IMR-90 (cell line): ENCODE data around the gene NHLRC2. TPM values are rescaled to one million over a fixed set of nuclear protein-coding genes. Genes with fewer than 3 reads are reported as not detected.

ENCODE experiments used
- ATAC-seq: fragments of 200-7000 bp; cut with Tn5 transposase; 2 replicates; pipeline ENCODE4 v1.9.1; 2020; ENCODE audit warnings: low read depth, mild to moderate bottlenecking, moderate library complexity
- BruUV-seq: library from RNA; stranded (reverse); fragments of 400-500 nt; replicated peaks from 2 replicates; lab custom pipeline; 2021; lab: Mats Ljungman, UMichigan
- CTCF ChIA-PET: fragments of 300-600 bp; formaldehyde crosslinking; extraction: SDS; loops from one replicate; lab custom pipeline; 2021; ENCODE audit warnings: antibody characterized with exemption; lab: Yijun Ruan, JAX
- POLR2A ChIA-PET: fragments of 300-600 bp; sonication (Branson Sonifier 250); formaldehyde crosslinking; loops from one replicate; lab custom pipeline; 2022; ENCODE audit warnings: antibody characterized with exemption; ENCODE audit not compliant: unreplicated experiment; lab: Charles Lee
- DNase-seq: peaks from one replicate; pipeline ENCODE4 v3.0.0; 2013
- H2AFZ ChIP-seq: replicated peaks from 2 replicates; pipeline ENCODE3; 2013; ENCODE audit warnings: low read length, mild to moderate bottlenecking; ENCODE audit not compliant: poor library complexity
- H2AK5ac ChIP-seq: 2 replicates; pipeline ENCODE4 v1.6.1; 2013; ENCODE audit warnings: low read depth, low read length, inconsistent platforms
- H2AK9ac ChIP-seq: replicated peaks from 2 replicates; pipeline ENCODE3; 2013; ENCODE audit warnings: mild to moderate bottlenecking, low read depth, low read length, moderate library complexity; ENCODE audit not compliant: poor library complexity
- H2BK120ac ChIP-seq: 2 replicates; pipeline ENCODE4 v1.6.1; 2013; ENCODE audit warnings: low read depth, low read length, inconsistent platforms
- H2BK15ac ChIP-seq: 3 replicates; pipeline ENCODE4 v1.6.1; 2013; ENCODE audit warnings: low read depth, low read length, inconsistent platforms
- H2BK20ac ChIP-seq: 2 replicates; pipeline ENCODE4 v1.6.1; 2013; ENCODE audit warnings: low read depth, mild to moderate bottlenecking, inconsistent platforms, low read length, moderate library complexity
- H2BK5ac ChIP-seq: 2 replicates; pipeline ENCODE4 v1.6.1; 2013; ENCODE audit warnings: mild to moderate bottlenecking, low read depth, low read length, inconsistent platforms; ENCODE audit not compliant: poor library complexity, severe bottlenecking
- H3K14ac ChIP-seq: replicated peaks from 2 replicates; pipeline ENCODE4 v1.6.1; 2013; ENCODE audit warnings: low read depth, low read length, inconsistent platforms
- H3K18ac ChIP-seq: 2 replicates; pipeline ENCODE4 v1.6.1; 2013; ENCODE audit warnings: low read depth, low read length, control low read depth
- H3K23ac ChIP-seq: 2 replicates; pipeline ENCODE4 v1.6.1; 2013; ENCODE audit warnings: low read depth, low read length, inconsistent platforms
- H3K27ac ChIP-seq: 2 replicates; pipeline ENCODE4 v1.5.1; 2013; ENCODE audit warnings: mild to moderate bottlenecking, control low read depth, low read length; ENCODE audit not compliant: insufficient read depth
- H3K27me3 ChIP-seq: 2 replicates; pipeline ENCODE4 v1.6.1; 2013; ENCODE audit warnings: low read length; ENCODE audit not compliant: control insufficient read depth, insufficient read depth
- H3K36me3 ChIP-seq: 2 replicates; pipeline ENCODE4 v1.6.1; 2013; ENCODE audit warnings: low read length, mixed read lengths; ENCODE audit not compliant: control insufficient read depth, insufficient read depth
- H3K4ac ChIP-seq: 2 replicates; pipeline ENCODE4 v1.6.1; 2013; ENCODE audit warnings: low read depth, low read length, inconsistent platforms
- H3K4me1 ChIP-seq: 2 replicates; pipeline ENCODE4 v1.6.1; 2013; ENCODE audit warnings: low read length, mixed read lengths; ENCODE audit not compliant: control insufficient read depth, insufficient read depth
- H3K4me2 ChIP-seq: 2 replicates; pipeline ENCODE4 v1.6.1; 2013; ENCODE audit warnings: low read depth, mild to moderate bottlenecking, control low read depth, low read length, moderate library complexity
- H3K4me3 ChIP-seq: 2 replicates; pipeline ENCODE4 v1.5.1; 2013; ENCODE audit warnings: low read depth, mild to moderate bottlenecking, control low read depth, low read length, moderate library complexity; ENCODE audit not compliant: insufficient read depth
- H3K56ac ChIP-seq: 2 replicates; pipeline ENCODE4 v1.6.1; 2013; ENCODE audit warnings: low read length, inconsistent platforms; ENCODE audit not compliant: insufficient read depth; ENCODE audit errors: extremely low read depth
- H3K79me1 ChIP-seq, 2 experiments: 2 replicates each; pipeline ENCODE4 v1.6.1; 2013; ENCODE audit warnings: low read length in 2 of 2, inconsistent platforms in 1 of 2, low read depth in 1 of 2
- H3K9ac ChIP-seq: 2 replicates; pipeline ENCODE4 v1.6.1; 2013; ENCODE audit warnings: low read depth, low read length, control low read depth
- H3K9me1 ChIP-seq: 2 replicates; pipeline ENCODE4 v1.6.1; 2013; ENCODE audit warnings: low read length, inconsistent platforms; ENCODE audit not compliant: insufficient read depth
- H3K9me3 ChIP-seq: 2 replicates; pipeline ENCODE4 v1.6.1; 2013; ENCODE audit warnings: low read length; ENCODE audit not compliant: control insufficient read depth, insufficient read depth
- H4K20me1 ChIP-seq: 2 replicates; pipeline ENCODE4 v1.6.1; 2013; ENCODE audit warnings: low read length, inconsistent platforms; ENCODE audit not compliant: insufficient read depth
- H4K5ac ChIP-seq: 2 replicates; pipeline ENCODE4 v1.6.1; 2013; ENCODE audit warnings: mild to moderate bottlenecking, low read depth, low read length, control low read depth
- H4K8ac ChIP-seq, 2 experiments: 2 replicates each; pipeline ENCODE4 v1.6.1; 2013; ENCODE audit warnings: low read depth in 2 of 2, low read length in 2 of 2, control low read depth in 1 of 2, inconsistent platforms in 1 of 2
- H4K91ac ChIP-seq: 2 replicates; pipeline ENCODE4 v1.6.1; 2013; ENCODE audit warnings: low read depth, low read length, inconsistent platforms; ENCODE audit not compliant: insufficient read depth
- CEBPB ChIP-seq: IDR thresholded peaks from 2 replicates; pipeline ENCODE4 v1.6.1; 2012; ENCODE audit warnings: low read depth, low read length, improper control_type of control experiment
- CHD1 ChIP-seq: IDR thresholded peaks from 2 replicates; pipeline ENCODE4 v1.6.1; 2012; ENCODE audit warnings: low read depth, low read length, improper control_type of control experiment
- CTCF ChIP-seq: conservative IDR thresholded peaks from 2 replicates; pipeline ENCODE4 v1.5.1; 2012; ENCODE audit warnings: mild to moderate bottlenecking, low read depth, low read length, improper control_type of control experiment
- MAFK ChIP-seq: IDR thresholded peaks from 2 replicates; pipeline ENCODE4 v1.6.1; 2012; ENCODE audit warnings: low read depth, low read length, improper control_type of control experiment
- MAZ ChIP-seq: IDR thresholded peaks from 2 replicates; pipeline ENCODE4 v1.6.1; 2012; ENCODE audit warnings: low read depth, mild to moderate bottlenecking, low read length, improper control_type of control experiment, moderate library complexity, borderline replicate concordance
- MXI1 ChIP-seq: IDR thresholded peaks from 2 replicates; pipeline ENCODE4 v1.6.1; 2012; ENCODE audit warnings: low read depth, mild to moderate bottlenecking, low read length, moderate library complexity, borderline replicate concordance
- NFE2L2 ChIP-seq: fragments of 150-350 bp; IDR thresholded peaks from 2 replicates; pipeline ENCODE4 v1.6.1; 2016; ENCODE audit warnings: low read depth, mild to moderate bottlenecking, low read length
- POLR2A ChIP-seq: IDR thresholded peaks from 2 replicates; pipeline ENCODE4 v1.6.1; 2012; ENCODE audit warnings: mild to moderate bottlenecking, low read depth, low read length
- RAD21 ChIP-seq: IDR thresholded peaks from 2 replicates; pipeline ENCODE4 v1.6.1; 2012; ENCODE audit warnings: low read length, improper control_type of control experiment
- RCOR1 ChIP-seq: IDR thresholded peaks from 2 replicates; pipeline ENCODE4 v1.6.1; 2012; ENCODE audit warnings: mild to moderate bottlenecking, low read length, improper control_type of control experiment; ENCODE audit not compliant: insufficient replicate concordance
- RFX5 ChIP-seq: IDR thresholded peaks from 2 replicates; pipeline ENCODE4 v1.8.0; 2012; ENCODE audit warnings: low read depth, mild to moderate bottlenecking, low read length, moderate library complexity
- SMC3 ChIP-seq: fragments of 150-350 bp; IDR thresholded peaks from 2 replicates; pipeline ENCODE4 v1.6.1; 2016; ENCODE audit warnings: low read depth, mild to moderate bottlenecking, antibody characterized with exemption, low read length, moderate library complexity
- WGBS, 2 experiments: methylation state at CpG; one replicate each; pipeline versions ENCODE4 v1.1.5 to v1.1.7; 2013; ENCODE audit warnings: missing lambda C conversion rate in 2 of 2; ENCODE audit not compliant: insufficient read length in 1 of 2; ENCODE audit errors: extremely low coverage in 2 of 2; 5-methylcytosine and 5-hydroxymethylcytosine counted together
- dilution Hi-C: fragments of 300-500 bp; cut with HindIII; formaldehyde crosslinking; loops from one replicate; pipeline ENCODE4 v1.14.3; 2018; ENCODE audit warnings: low sequenced_read_pairs; ENCODE audit not compliant: unreplicated experiment
- in situ Hi-C: fragments of 300-500 bp; cut with MboI; formaldehyde crosslinking; loops from 3 replicates; pipeline ENCODE4 v1.14.3; 2019; ENCODE audit warnings: low sequenced_read_pairs, inconsistent platforms, mixed read lengths
- intact Hi-C: fragments of 100-400 bp; cut with micrococcal nuclease; formaldehyde crosslinking; loops from 2 replicates; pipeline ENCODE4 v1.10.0; 2022
- polyA plus RNA-seq, 3 experiments: library from polyadenylated mRNA; depleted of rRNA; stranded (reverse); fragments of >200 nt; gene quantifications; 2 replicates each; pipeline ENCODE4 v1.2.3, GENCODE V29; 2012; ENCODE audit warnings: low replicate concordance in 1 of 3
- total RNA-seq: library from RNA; depleted of rRNA; stranded (reverse); fragments of >200 nt; gene quantifications from 2 replicates; pipeline ENCODE4 v1.2.3, GENCODE V29; 2012
- TF ChIP-seq, protein P1 (sequence below): fragments of 150-350 bp; IDR thresholded peaks from 2 replicates; pipeline ENCODE4 v1.6.1; 2016; ENCODE audit warnings: low read depth, mild to moderate bottlenecking, low read length, moderate library complexity, borderline replicate concordance
- TF ChIP-seq, protein P2 (sequence below): fragments of 150-350 bp; IDR thresholded peaks from 2 replicates; pipeline ENCODE4 v1.6.1; 2017; ENCODE audit warnings: mild to moderate bottlenecking, antibody characterized with exemption, low read length, low read depth

NHLRC2 gene
- total and polyA plus RNA-seq, 2 of the 4 experiments (the other 2 are of a cell fraction) = 3.0 to 11.8 TPM

GRCh38 chr10:113932854-113933253 lies 78.4 kb downstream of the NHLRC2 start:
- Histone ChIP-seq H3K56ac (no peak overlapping the region), H3K23ac (no peak overlapping the region), H3K79me1 (no peaks in the 10 kb centered on the region), H2AFZ (no peak overlapping the region), H3K4me1 (no peaks in the 10 kb centered on the region), H3K27ac (no peak overlapping the region), H3K18ac (no peak overlapping the region), H4K91ac (no peak overlapping the region), H2BK120ac (no peak overlapping the region), H3K27me3 (peaks cover 2% of the 10 kb centered on the region; the same call in 1 of the 2 replicates), H2BK5ac (no peak overlapping the region), H3K9me1 (no peaks in the 10 kb centered on the region), H3K4ac (no peak overlapping the region), H3K14ac (no peak overlapping the region), H2AK9ac (peak overlapping the region; percentile 42), H2BK20ac (no peak overlapping the region), H3K9me3 (no peaks in the 10 kb centered on the region), H3K4me2 (no peak overlapping the region), H3K4me3 (no peak overlapping the region), H3K36me3 (no peaks in the 10 kb centered on the region), H2BK15ac (no peak overlapping the region), H4K8ac (no peak overlapping the region), H3K9ac (no peak overlapping the region), H4K20me1 (no peaks in the 10 kb centered on the region), H2AK5ac (no peak overlapping the region), H4K5ac (no peak overlapping the region)
- dilution Hi-C loops = no loop called here
- ChIA-PET CTCF (no interaction called here), POLR2A (interaction anchor here (0.6 kb wide), 1 partner anchor 1751 kb away, joined by 4 read pairs; no protein-coding TSS in a partner anchor)
- in situ Hi-C loops = no loop called here
- DNase-seq (no peak), ATAC-seq (no peak)
- WGBS, 2 experiments = no CpG with 5 or more reads among the region's 1 CpG
- TF ChIP-seq RAD21 (no peak), SMC3 (no peak), CHD1 (no peak), RCOR1 (no peak), MAZ (no peak), POLR2A (no peak), RFX5 (no peak), CEBPB (no peak), NFE2L2 (no peak), MAFK (no peak), MXI1 (no peak), CTCF (no peak)
- TF ChIP-seq, protein P1, sequence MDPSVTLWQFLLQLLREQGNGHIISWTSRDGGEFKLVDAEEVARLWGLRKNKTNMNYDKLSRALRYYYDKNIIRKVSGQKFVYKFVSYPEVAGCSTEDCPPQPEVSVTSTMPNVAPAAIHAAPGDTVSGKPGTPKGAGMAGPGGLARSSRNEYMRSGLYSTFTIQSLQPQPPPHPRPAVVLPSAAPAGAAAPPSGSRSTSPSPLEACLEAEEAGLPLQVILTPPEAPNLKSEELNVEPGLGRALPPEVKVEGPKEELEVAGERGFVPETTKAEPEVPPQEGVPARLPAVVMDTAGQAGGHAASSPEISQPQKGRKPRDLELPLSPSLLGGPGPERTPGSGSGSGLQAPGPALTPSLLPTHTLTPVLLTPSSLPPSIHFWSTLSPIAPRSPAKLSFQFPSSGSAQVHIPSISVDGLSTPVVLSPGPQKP = no peak
- TF ChIP-seq, protein P2, sequence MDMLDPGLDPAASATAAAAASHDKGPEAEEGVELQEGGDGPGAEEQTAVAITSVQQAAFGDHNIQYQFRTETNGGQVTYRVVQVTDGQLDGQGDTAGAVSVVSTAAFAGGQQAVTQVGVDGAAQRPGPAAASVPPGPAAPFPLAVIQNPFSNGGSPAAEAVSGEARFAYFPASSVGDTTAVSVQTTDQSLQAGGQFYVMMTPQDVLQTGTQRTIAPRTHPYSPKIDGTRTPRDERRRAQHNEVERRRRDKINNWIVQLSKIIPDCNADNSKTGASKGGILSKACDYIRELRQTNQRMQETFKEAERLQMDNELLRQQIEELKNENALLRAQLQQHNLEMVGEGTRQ = no peak
- BruUV-seq = no TSS peak
- intact Hi-C loops = no loop called here
